LNCaP clone FGC (cell line): Measurements from ENCODE around the gene TNN.

Experiments
- DNase-seq: peaks from one replicate; pipeline ENCODE4 v3.0.0-alpha.2; 2011; ENCODE audit warnings: low read depth
- H3K4me3 ChIP-seq: 2 replicates; pipeline ENCODE4 v1.5.1; 2011; ENCODE audit warnings: mild to moderate bottlenecking, low read depth, low read length, control low read depth
- CTCF ChIP-seq: IDR thresholded peaks from 2 replicates; pipeline ENCODE4 v1.5.1; 2012; ENCODE audit warnings: mild to moderate bottlenecking; ENCODE audit not compliant: control insufficient read depth, insufficient read depth; ENCODE audit errors: extremely low read depth

TNN gene

GRCh38 chr1:175172503-175172902, 104.9 kb downstream of the TNN start:
- TF ChIP-seq CTCF = no peak
- no peak for DNase-seq
- H3K4me3 ChIP-seq = no peak overlapping the region

DNA sequence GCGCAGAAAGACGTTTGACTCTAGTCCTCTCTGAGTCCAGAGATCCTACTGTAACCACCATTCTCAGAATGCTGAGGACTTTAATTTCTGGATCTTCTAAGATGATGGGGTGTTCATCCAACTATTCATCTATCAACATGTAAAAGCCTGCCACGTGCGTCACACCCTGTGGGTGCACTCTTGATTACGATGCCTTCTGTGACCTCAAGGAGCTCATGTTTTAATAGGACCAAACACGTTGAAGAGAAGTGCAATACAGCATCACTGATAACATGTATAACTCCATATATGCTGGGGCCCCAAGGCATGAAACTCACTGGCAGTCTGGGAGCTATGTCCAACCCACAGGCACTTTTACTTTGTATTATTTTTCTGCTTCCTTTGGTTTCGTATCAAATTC, 105.9 kb downstream of the TNN start:
- DNase-seq = no peak
- TF ChIP-seq CTCF = no peak
- no peak overlapping the region for H3K4me3 ChIP-seq

- TF ChIP-seq CTCF = no peak
- no peak for DNase-seq
- no peak overlapping the region for H3K4me3 ChIP-seq
These were observed 106.9 kb downstream of the TNN start for GRCh38 chr1:175174309-175175102.

DNA sequence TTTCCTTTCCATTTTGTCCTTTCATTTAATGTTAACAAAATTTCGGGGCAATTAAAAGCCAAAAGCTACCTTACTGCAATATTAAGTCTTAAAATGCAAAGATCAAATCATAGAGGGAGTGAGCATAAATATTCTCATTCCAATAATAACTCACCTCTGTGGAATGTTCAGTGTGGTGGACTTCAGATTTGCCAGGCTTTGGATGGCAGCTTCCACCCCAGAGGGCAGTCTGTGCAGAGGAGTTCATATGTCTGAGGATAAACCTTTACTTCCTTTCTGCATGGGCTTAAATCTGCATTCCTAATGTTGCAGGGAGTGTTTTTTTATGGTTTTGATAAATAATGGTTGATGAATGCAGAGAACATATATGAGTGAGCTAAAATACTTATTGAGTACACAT, 108.6 kb downstream of the TNN start:
- no peak overlapping the region for H3K4me3 ChIP-seq
- no peak for TF ChIP-seq CTCF
- no peak for DNase-seq

- DNase-seq = no peak
- no peak overlapping the region for H3K4me3 ChIP-seq
- TF ChIP-seq CTCF = no peak
These were observed 110.4 kb downstream of the TNN start for GRCh38 chr1:175178056-175178455.

DNA sequence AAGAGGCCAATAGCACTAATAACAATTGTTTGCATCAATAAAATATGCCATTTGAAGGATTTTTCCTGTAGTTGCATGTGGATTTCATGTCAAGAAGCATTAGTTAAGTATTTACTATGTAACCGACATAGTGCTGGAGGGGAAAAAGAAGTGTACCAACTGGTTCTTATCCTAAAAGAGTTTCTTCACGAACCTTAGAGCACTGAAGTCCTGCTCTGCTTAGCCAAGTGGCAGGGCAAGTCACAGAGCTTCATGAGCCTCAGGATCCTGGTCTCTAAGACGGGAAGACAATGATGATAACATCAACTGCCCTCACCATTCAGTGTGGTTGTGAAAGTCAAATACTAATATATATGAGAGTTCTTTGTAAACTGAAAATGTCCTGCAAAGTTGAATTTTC, 110.8 kb downstream of the TNN start:
- no peak for TF ChIP-seq CTCF
- no peak for DNase-seq
- no peak overlapping the region for H3K4me3 ChIP-seq
